Measurements from ENCODE around the gene PDZRN3.

The PDZRN3 gene

DNA sequence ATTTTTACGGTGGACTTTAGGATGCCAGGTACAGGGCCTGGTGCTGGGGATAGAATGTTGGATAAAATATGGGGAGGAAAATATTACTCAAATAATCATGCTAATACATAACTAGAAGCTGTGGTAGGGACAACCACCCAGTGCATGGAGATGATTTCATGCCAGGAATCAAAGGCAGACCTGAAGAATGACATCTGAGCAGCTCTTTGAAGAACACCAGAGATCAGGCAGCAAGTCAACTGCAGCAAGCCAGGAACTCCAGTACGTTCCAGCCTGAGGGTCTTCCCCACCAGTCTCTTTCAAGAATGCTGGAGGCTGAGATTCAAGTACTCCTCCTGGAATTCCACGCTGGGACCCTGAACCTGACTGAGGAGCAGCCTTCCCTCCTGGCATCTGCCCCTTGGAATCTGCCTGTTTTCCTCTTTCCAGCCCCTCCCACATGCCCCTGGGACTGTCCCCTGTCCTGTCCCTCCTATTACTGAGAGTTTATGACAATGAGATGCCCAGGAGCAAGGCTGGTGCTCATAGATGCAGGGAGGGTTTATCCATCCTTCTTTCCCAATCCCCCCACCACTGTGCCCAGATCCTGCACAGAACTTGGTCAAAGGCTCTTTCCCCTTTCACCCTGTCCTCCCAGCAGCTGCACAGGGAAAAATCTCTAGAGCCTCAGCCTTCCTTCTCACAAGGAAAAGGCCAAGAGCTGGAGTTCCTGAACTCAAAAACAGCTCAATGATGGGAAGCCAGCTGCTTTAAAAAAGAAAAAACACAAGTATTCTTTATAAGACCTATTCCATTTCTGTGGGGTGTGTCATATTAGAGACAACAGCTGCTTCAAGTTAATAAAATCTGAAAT lies 68.0 kb downstream of the PDZRN3 start:
- no peak for DNase-seq (ENCODE audit: low read depth in 2 of 2)

GRCh38 chr3:73555076-73555475 lies 69.7 kb downstream of the PDZRN3 start:
- DNase-seq (ENCODE audit: low read depth in 2 of 2) = no peak

- DNase-seq (ENCODE audit: low read depth in 2 of 2) = no peak
These were observed 72.0 kb downstream of the PDZRN3 start for GRCh38 chr3:73552700-73553099.

DNA sequence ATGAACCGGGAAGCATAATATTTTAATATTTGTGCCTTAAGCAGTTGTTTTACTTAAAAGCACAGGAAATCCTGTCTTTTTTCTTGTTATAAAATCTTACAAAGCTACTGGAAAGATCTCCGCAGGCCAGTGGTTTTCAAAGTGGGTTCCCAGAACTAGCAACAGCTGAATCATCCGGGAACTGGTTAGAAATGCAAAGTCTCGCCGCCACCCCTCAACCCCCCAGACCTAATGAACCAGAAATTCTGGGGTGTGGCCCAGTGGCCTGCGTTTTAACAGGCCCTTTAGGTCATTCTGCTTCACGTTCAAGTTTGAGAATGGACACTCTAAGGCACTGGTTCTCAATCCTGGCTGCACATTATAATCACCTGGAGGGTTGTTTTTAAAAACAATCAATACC lies 74.7 kb downstream of the PDZRN3 start:
- DNase-seq (ENCODE audit: low read depth in 2 of 2) = no peak

DNA sequence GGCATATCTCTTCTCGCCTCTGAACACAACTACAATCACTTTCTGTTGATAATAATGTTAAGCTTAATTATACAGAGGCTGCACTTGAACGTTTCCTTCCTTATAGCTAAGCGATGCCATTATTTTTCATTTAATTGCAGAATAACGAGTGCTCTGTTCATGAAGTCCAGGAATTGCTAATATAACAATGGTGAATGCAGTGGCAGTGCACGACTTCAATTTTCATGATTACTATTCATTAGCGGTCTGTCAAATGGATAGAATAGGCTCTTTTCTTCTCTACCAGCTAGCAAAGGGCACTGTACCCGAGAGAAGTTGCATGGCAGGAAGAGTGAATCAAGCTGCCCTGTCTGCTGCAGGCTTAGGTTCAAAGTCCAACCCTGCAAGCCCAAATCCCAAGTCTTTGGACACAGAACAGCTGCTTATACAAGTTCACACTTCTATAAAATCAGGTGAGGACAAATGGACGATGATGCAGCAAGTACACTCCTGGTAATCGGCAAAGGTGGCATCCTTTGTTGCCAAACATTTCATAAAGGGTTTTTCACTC lies 75.6 kb downstream of the PDZRN3 start:
- no peak for DNase-seq (ENCODE audit: low read depth in 2 of 2)

DNA sequence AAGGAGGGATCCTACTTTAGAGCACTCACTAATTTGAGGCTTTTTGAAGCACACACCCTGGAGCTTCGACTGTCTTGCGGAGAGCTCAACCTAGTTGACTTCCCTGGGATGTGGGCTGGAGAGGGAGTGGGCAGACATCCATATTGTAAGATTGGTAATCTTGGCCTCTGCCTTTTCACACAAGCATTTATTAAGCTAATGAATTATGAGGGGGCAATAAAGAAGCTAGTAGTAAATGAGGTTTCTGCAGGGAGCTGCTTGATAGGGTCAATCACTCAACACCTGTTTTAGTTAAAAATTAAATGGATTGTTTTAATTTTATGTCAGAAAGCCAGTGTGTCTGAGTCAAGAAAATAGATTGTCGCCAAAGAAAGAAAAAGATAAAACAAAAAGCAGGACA lies 76.3 kb downstream of the PDZRN3 start:
- no peak for DNase-seq (ENCODE audit: low read depth in 2 of 2)

DNA sequence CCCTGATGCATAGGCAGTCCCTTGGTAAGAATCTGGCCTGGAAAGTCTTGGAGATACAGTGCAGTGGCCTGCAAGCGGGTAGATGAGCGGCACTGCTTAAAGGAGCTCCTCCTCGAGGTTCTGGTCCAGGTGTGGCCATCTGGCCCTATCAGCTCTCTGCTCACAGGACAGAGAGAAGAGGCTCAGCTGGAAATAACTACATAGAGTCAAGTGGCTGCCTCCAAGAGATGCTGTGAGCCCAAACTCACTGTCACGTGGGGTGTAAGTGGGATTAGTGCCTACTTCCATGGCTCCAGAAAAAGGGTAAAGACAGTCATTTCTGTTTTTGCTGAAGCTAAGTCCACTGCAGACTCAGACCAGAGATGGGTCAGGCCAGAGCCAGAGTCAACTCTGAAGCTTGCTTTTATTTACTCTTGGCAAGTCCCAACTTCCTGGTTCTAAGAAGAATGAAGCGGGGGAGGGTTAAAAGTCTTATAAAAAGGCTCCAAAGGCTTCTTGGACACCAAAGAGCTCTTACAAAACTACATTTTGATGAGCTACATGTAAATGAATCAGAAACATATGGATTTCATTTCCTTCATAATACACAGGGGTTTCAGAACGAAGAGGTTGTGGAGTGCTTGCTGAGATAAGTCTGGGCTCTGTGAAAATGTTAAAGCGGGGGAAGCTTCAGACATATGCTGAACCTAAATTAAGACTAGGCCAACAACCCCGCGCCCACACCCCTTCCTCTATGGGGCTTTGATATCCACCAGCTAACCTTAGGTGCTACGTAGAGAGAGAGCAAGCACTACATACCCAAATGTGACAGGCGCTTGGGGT lies 77.1 kb downstream of the PDZRN3 start:
- DNase-seq (ENCODE audit: low read depth in 2 of 2) = no peak

GRCh38 chr3:73546961-73547360 lies 77.8 kb downstream of the PDZRN3 start:
- DNase-seq (ENCODE audit: low read depth in 2 of 2) = no peak

- no peak for DNase-seq (ENCODE audit: low read depth in 2 of 2)
These were observed 81.3 kb downstream of the PDZRN3 start for GRCh38 chr3:73543412-73543811.

- DNase-seq (ENCODE audit: low read depth in 2 of 2) = no peak
These were observed 82.6 kb downstream of the PDZRN3 start for GRCh38 chr3:73542136-73542535.

- DNase-seq (ENCODE audit: low read depth in 2 of 2) = no peak
These were observed 83.6 kb downstream of the PDZRN3 start for GRCh38 chr3:73540969-73541740.

GRCh38 chr3:73538486-73538885 lies 86.3 kb downstream of the PDZRN3 start:
- DNase-seq (ENCODE audit: low read depth in 2 of 2) = no peak

DNA sequence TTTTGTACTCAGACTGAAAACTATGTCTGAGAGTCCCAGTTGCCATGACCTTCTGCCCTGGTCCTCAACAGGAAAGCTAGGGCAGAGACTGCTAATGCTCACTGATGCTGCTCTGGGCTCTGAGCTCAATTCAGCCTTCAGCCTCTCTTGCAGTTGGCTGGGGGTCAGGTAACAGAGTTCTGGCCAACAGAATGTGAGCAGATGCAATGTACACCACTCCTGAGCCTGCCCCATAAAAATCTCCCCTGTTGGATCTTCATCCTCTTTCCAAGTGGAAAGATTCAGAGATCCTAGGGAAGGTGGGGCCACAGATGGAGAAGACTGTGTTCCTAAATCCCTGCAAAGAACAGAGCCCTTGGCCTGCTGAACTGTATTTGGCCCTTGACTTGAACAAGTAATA lies 87.8 kb downstream of the PDZRN3 start:
- no peak for DNase-seq (ENCODE audit: low read depth in 2 of 2)

DNA sequence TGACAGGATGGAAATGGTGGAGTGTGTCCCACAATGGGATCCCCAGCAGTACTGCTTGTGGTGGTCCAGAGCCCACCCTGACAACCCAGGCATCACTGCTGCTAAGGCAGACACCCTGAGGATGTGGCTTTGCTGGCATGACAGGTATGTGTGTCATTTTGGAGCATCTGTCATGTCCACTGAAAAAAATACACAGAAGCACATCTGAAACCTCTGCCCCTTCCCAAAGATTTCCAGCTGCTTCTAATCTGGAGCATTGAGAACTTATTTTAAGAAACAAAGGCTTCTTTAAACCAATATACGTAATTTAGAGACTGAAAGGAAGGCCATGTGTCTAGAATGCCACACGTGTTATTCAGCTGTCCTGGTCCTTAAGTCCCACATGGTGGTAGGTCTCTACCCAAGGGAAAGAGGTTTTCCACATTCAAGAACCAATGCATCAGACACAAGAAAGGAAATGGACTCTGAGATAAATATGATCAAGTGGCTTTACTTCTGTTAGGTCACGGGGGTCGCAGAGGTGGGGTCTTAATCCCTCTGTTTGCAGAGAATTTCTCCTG lies 88.3 kb downstream of the PDZRN3 start:
- no peak for DNase-seq (ENCODE audit: low read depth in 2 of 2)

DNA sequence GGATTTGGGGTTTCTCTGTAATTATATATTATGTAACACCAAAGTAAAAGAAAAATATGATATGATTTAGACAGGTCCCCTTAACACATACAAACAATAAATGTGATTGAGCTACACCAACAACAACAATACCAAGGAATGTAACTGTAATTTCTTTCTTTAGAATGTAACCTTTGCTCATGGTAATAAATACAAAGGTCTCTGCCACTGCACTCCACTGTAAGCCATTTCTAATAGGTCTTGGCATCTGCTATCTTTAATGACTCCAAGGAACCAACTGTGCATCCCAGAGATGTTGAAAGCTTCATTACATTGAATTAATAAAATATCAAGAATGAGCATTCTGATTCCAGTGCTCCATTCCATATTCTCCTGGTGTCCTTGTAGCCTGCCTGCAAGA lies 88.8 kb downstream of the PDZRN3 start:
- no peak for DNase-seq (ENCODE audit: low read depth in 2 of 2)

DNA sequence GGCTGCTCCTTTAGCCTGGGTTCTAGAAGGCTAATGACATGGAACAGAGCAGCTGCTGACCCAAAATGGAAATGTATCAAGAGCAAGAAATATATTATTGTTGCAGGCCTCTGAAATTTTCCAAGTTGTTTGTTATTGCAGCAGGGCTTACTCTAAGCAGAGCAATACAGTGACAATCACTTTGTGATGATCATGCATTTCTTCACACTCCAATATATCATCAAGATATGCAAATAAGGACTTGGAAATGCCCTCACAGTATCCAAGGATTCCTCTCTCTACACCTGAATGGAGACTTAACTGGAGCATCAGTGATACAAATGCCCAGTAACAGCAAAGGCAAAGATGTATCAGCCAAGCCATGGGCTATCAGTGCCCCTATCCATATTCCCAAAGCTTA lies 89.6 kb downstream of the PDZRN3 start:
- DNase-seq (ENCODE audit: low read depth in 2 of 2) = no peak

GRCh38 chr3:73530022-73530396 lies 94.7 kb downstream of the PDZRN3 start:
- DNase-seq (ENCODE audit: low read depth in 2 of 2) = no peak

DNA sequence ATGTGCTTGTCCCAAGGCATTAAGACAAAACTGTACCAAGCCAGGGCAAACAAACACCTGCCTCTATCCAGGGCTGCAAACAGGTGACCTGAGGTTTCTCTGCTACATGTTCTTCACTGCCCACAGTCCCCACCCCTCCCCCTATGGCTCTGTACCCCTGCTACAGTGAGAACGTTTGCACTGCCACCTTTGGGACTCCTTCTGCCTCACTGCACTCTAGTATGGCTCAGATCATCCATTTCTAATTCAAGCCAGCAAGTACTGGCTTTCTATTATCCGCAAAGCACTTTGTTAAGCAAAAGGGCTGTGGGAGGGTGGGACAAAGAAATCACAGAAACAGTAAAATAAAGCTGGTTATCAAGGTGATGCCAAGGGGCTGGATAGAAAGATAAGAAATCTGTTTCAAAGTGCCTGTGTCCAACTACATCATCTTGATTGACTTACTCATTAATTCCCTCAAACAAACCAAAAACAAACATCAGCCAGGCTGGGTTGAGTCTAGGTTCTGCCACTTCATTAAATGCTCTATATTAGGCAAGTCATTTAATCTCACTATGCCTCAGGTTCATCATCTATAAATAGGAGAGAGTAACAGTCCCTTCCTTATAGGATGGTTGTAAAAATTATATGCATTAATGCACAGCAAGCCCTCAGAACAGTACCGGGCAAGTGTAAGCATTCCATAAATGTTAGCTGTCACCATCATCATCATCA lies 95.3 kb downstream of the PDZRN3 start:
- DNase-seq (ENCODE audit: low read depth in 2 of 2) = no peak

DNA sequence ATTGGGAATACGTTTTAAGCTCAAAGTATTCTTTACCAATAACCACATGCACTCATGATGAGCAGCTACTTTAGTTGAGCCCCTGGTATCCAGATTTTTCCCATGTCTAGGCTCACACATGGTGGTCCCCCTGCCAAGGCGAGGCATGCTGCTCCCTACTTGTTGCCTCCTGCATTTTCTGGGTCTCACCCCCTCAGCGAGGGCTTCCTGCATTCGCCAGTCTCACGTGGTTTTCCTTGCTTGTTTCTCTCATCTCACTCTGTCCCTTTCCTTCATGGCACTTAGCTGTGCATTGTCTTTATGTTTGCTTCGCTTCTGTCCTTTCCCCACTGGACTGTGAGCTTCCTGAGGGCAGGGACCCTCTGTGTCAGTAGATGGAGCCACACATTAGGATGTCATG lies 99.2 kb downstream of the PDZRN3 start:
- no peak for DNase-seq (ENCODE audit: low read depth in 2 of 2)

DNA sequence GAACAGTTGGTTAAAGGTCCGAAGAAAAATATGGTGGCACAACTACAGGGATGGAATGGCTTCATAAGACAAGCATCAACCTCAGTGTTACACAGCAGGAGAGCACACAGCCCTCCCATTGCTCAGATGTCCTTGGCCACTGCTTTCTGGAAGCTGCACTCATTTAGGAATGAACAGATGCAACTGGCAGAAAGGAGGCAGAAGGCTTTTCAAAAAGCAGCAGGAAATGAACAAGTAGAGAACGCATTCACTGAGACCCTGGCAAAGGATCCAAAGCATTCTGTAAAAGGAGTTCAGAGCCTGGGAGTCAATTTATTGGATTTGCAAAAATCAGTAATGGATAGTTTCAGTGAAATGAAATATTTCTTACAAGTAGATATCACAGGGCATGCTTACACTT lies 101.1 kb downstream of the PDZRN3 start:
- DNase-seq (ENCODE audit: low read depth in 2 of 2) = no peak

DNA sequence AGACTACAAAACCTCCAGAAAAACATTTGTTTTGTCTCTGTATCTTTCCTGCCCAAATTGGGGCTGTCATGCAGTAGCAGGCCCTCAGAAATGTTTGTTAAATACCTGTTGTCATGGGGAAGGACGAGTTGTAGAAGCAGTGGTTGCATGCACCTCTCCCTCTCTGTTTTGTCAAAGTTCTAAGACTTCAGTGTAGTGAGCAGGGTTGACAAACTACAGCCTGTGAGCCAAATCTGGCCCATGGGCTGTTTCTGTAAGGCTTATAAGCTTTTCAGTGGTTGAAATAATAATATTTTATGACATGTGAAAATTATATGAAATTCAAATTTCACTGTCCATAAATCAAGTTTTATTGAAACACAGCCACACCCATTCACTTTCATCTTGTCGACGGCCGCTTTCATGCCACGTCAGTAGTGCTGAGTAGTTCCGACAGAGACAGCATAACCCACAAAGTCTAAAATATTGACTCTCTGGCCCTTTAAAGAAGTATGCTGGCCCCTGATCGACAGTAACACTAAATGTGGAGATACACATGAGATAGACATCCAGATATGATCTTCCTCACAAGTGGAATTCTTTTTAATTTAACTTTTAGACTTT lies 102.9 kb downstream of the PDZRN3 start:
- no peak for DNase-seq (ENCODE audit: low read depth in 2 of 2)
